Stimulated activated CD8-positive, alpha-beta memory T cell treated with anti-CD3 and anti-CD28 coated beads, Interleukin-15, amount 100 ng/mL, for 1 hour (primary cell): ENCODE results near the gene AMZ1.
"Not testable (repeated sequence)": the region's sequence is repeated elsewhere in the genome, so short reads cannot be mapped to it uniquely, and the experiment has no call there.

Experiments
- DNase-seq: peaks from one replicate; pipeline ENCODE4 v3.0.0-alpha.2; 2020; ENCODE audit warnings: low read depth

The AMZ1 gene

GRCh38 chr7:2691932-2692439, 4.0 kb downstream of the AMZ1 start:
- not testable (repeated sequence) for DNase-seq

GRCh38 chr7:2692543-2692942, 4.5 kb downstream of the AMZ1 start:
- DNase-seq, result no peak

GRCh38 chr7:2693420-2694121, 5.6 kb downstream of the AMZ1 start:
- not testable (repeated sequence) for DNase-seq

- not testable (repeated sequence) for DNase-seq
Observed at GRCh38 chr7:2694122-2694436, 6.1 kb downstream of the AMZ1 start.

- DNase-seq, result no peak
Observed at GRCh38 chr7:2698581-2699288, 10.7 kb downstream of the AMZ1 start.

- no peak for DNase-seq
Observed at GRCh38 chr7:2699289-2699620, 11.3 kb downstream of the AMZ1 start.

- no peak for DNase-seq
Observed at GRCh38 chr7:2700141-2700850, 12.3 kb downstream of the AMZ1 start.

GRCh38 chr7:2701424-2701823, 13.4 kb downstream of the AMZ1 start:
- DNase-seq, result no peak

- DNase-seq, result no peak
Observed at GRCh38 chr7:2701832-2702593, 14.0 kb downstream of the AMZ1 start.

GRCh38 chr7:2702594-2702957, 14.6 kb downstream of the AMZ1 start:
- no peak for DNase-seq

GRCh38 chr7:2705371-2706096, 17.5 kb downstream of the AMZ1 start:
- DNase-seq, result no peak

- no peak for DNase-seq
Observed at GRCh38 chr7:2706685-2707126, 18.7 kb downstream of the AMZ1 start.

- DNase-seq, result no peak
Observed at GRCh38 chr7:2707481-2707880, 19.5 kb downstream of the AMZ1 start.

- DNase-seq, result no peak
Observed at GRCh38 chr7:2708041-2708440, 20.0 kb downstream of the AMZ1 start.

GRCh38 chr7:2708547-2709310, 20.7 kb downstream of the AMZ1 start:
- no peak for DNase-seq

- DNase-seq, result peak; percentile 53
Observed at GRCh38 chr7:2709553-2710285, 21.7 kb downstream of the AMZ1 start.

GRCh38 chr7:2710286-2710655, 22.3 kb downstream of the AMZ1 start:
- no peak for DNase-seq

- DNase-seq, result no peak
Observed at GRCh38 chr7:2710901-2711551, 23.0 kb downstream of the AMZ1 start.

- no peak for DNase-seq
Observed at GRCh38 chr7:2711895-2712675, 24.1 kb downstream of the AMZ1 start.
